Measurements from ENCODE around the gene WRNIP1. TPM values are rescaled to one million over a fixed set of nuclear protein-coding genes. Genes with fewer than 3 reads are reported as not detected.

The WRNIP1 gene
- total and polyA plus RNA-seq, 2 of the 13 experiments (the other 11 are each of a cell fraction or from before 2014, with no cell fraction given): 77.7 to 90.3 TPM

- TF ChIP-seq, protein P1, sequence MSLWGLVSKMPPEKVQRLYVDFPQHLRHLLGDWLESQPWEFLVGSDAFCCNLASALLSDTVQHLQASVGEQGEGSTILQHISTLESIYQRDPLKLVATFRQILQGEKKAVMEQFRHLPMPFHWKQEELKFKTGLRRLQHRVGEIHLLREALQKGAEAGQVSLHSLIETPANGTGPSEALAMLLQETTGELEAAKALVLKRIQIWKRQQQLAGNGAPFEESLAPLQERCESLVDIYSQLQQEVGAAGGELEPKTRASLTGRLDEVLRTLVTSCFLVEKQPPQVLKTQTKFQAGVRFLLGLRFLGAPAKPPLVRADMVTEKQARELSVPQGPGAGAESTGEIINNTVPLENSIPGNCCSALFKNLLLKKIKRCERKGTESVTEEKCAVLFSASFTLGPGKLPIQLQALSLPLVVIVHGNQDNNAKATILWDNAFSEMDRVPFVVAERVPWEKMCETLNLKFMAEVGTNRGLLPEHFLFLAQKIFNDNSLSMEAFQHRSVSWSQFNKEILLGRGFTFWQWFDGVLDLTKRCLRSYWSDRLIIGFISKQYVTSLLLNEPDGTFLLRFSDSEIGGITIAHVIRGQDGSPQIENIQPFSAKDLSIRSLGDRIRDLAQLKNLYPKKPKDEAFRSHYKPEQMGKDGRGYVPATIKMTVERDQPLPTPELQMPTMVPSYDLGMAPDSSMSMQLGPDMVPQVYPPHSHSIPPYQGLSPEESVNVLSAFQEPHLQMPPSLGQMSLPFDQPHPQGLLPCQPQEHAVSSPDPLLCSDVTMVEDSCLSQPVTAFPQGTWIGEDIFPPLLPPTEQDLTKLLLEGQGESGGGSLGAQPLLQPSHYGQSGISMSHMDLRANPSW (CRISPR knock-in tag; IDR thresholded peaks at IDR 0.05; ENCODE audit: borderline replicate concordance): no peak
- TF ChIP-seq ZMYM3 (CRISPR knock-in tag; IDR thresholded peaks at IDR 0.05) (no peak), ZNF878 (CRISPR knock-in tag; IDR thresholded peaks at IDR 0.05) (no peak), DNMT1 (CRISPR knock-in tag; IDR thresholded peaks at IDR 0.05) (no peak), IKZF1 (IDR thresholded peaks at IDR 0.05) (no peak), ATM (IDR thresholded peaks at IDR 0.05; ENCODE audit: borderline replicate concordance) (no peak), GATA4 (IDR thresholded peaks at IDR 0.05; ENCODE audit: borderline replicate concordance, low read depth) (0 out of 2 replicates have a peak, but pooled peaks have one; percentile 31), TBX3 (IDR thresholded peaks at IDR 0.05; ENCODE audit: borderline replicate concordance) (no peak), ZNF296 (CRISPR knock-in tag; conservative IDR thresholded peaks at IDR 0.05) (no peak), ZNF496 (CRISPR knock-in tag; IDR thresholded peaks at IDR 0.05; ENCODE audit: insufficient replicate concordance) (no peak), MIXL1 (CRISPR knock-in tag; IDR thresholded peaks at IDR 0.05) (peak; percentile 88), RARG (CRISPR knock-in tag; IDR thresholded peaks at IDR 0.05; ENCODE audit: low read depth) (no peak), ZNF879 (CRISPR knock-in tag; IDR thresholded peaks at IDR 0.05) (no peak), HOXA3 (CRISPR knock-in tag; IDR thresholded peaks at IDR 0.05) (no peak), HNRNPLL (IDR thresholded peaks at IDR 0.05; ENCODE audit: low read depth, low read length, poor library complexity, severe bottlenecking) (no peak), KMT2B (CRISPR knock-in tag; IDR thresholded peaks at IDR 0.05) (no peak), MIER3 (CRISPR knock-in tag; IDR thresholded peaks at IDR 0.05; ENCODE audit: borderline replicate concordance) (no peak; the same call in 1 of the 2 replicates), ZNF710 (CRISPR knock-in tag; IDR thresholded peaks at IDR 0.05; ENCODE audit: borderline replicate concordance) (no peak), RORA (CRISPR knock-in tag; IDR thresholded peaks at IDR 0.05) (no peak), ZNF383 (CRISPR knock-in tag; IDR thresholded peaks at IDR 0.05; ENCODE audit: borderline replicate concordance) (no peak)
- TF ChIP-seq, protein P2, sequence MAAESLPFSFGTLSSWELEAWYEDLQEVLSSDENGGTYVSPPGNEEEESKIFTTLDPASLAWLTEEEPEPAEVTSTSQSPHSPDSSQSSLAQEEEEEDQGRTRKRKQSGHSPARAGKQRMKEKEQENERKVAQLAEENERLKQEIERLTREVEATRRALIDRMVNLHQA (CRISPR knock-in tag; IDR thresholded peaks at IDR 0.05): no peak
- TF ChIP-seq, protein P3, sequence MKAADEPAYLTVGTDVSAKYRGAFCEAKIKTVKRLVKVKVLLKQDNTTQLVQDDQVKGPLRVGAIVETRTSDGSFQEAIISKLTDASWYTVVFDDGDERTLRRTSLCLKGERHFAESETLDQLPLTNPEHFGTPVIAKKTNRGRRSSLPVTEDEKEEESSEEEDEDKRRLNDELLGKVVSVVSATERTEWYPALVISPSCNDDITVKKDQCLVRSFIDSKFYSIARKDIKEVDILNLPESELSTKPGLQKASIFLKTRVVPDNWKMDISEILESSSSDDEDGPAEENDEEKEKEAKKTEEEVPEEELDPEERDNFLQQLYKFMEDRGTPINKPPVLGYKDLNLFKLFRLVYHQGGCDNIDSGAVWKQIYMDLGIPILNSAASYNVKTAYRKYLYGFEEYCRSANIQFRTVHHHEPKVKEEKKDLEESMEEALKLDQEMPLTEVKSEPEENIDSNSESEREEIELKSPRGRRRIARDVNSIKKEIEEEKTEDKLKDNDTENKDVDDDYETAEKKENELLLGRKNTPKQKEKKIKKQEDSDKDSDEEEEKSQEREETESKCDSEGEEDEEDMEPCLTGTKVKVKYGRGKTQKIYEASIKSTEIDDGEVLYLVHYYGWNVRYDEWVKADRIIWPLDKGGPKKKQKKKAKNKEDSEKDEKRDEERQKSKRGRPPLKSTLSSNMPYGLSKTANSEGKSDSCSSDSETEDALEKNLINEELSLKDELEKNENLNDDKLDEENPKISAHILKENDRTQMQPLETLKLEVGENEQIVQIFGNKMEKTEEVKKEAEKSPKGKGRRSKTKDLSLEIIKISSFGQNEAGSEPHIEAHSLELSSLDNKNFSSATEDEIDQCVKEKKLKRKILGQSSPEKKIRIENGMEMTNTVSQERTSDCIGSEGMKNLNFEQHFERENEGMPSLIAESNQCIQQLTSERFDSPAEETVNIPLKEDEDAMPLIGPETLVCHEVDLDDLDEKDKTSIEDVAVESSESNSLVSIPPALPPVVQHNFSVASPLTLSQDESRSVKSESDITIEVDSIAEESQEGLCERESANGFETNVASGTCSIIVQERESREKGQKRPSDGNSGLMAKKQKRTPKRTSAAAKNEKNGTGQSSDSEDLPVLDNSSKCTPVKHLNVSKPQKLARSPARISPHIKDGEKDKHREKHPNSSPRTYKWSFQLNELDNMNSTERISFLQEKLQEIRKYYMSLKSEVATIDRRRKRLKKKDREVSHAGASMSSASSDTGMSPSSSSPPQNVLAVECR (CRISPR knock-in tag; IDR thresholded peaks at IDR 0.05; ENCODE audit: borderline replicate concordance): no peak; the same call in 1 of the 2 replicates
Measured at GRCh38 chr6:2809015-2809414, 43.8 kb downstream of the WRNIP1 start (continued).

All from HepG2 (cell line).